ENCODE data around the gene ATP5PF.
A peak's percentile ranks its signal among the peaks of the same experiment; 100 is the strongest.
"Not testable (repeated sequence)": the region's sequence is repeated elsewhere in the genome, so short reads cannot be mapped to it uniquely, and the experiment has no call there.

Gene ATP5PF

DNA sequence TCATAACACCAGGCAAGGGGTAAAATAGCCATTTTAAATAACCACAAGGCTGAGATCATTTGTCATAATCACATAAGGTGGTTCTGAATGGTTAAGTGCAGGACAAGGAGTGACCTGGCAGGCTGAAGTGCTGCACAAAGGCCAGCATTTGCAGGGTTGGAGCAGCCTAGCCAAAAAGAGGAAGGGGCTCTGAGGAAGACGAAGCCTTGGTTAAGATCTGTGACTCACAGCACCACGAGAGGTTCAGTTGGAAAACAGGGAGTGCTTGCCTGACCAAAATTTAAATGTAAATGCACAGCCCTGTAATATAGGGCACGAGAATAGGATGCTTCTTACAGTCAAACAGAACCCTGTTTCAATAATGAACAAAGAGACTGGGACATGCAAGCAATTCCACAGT lies 12.1 kb downstream of the ATP5PF start:
- H3K27me3 ChIP-seq (ENCODE audit: control insufficient read depth, insufficient read depth, low read length) = no peaks in the 10 kb centered on the region
- no peaks in the 10 kb centered on the region for H3K4me1 ChIP-seq (ENCODE audit: control insufficient read depth, insufficient read depth, low read length)
- DNase-seq (ENCODE audit: low read depth, low spot score) = no peak
- no peak overlapping the region for H3K27ac ChIP-seq (ENCODE audit: low read length)
- H3K36me3 ChIP-seq (ENCODE audit: control insufficient read depth, insufficient read depth, low read length) = peaks cover 4% of the 10 kb centered on the region; the same call in 1 of the 2 replicates
- H3K9me3 ChIP-seq (ENCODE audit: control insufficient read depth, insufficient read depth, low read length) = no peaks in the 10 kb centered on the region
- no CpG with 5 or more reads among the region's 3 CpGs for WGBS (ENCODE audit: insufficient coverage, insufficient read length)
- no peak overlapping the region for H3K4me3 ChIP-seq (ENCODE audit: low read length)

DNA sequence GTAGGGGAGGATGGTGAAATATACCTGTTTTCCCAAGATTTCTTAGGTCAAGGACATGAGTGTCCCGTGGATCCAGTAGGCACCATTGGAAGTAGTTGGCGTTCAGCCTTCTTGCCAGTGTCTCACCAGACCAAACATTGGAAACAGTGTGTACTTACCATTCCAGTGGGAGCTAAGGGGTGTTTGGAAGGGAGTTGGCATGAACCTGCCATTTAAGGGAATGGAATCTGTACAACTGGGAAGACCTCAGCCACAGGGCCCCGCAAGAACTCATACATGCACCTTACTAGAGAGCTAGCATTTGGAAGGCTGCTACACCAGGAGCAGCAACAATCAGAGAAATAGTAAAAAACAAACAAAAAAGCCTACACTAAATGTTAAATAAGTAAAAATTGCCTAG lies 12.7 kb downstream of the ATP5PF start:
- WGBS (ENCODE audit: insufficient coverage, insufficient read length) = no CpG with 5 or more reads among the region's 3 CpGs
- no peak for DNase-seq (ENCODE audit: low read depth, low spot score)
- Histone ChIP-seq H3K4me3 (ENCODE audit: low read length) (no peak overlapping the region), H3K4me1 (ENCODE audit: control insufficient read depth, insufficient read depth, low read length) (no peaks in the 10 kb centered on the region), H3K27ac (ENCODE audit: low read length) (no peak overlapping the region), H3K9me3 (ENCODE audit: control insufficient read depth, insufficient read depth, low read length) (no peaks in the 10 kb centered on the region), H3K36me3 (ENCODE audit: control insufficient read depth, insufficient read depth, low read length) (peaks cover 2% of the 10 kb centered on the region; the same call in 1 of the 2 replicates), H3K27me3 (ENCODE audit: control insufficient read depth, insufficient read depth, low read length) (no peaks in the 10 kb centered on the region)

DNA sequence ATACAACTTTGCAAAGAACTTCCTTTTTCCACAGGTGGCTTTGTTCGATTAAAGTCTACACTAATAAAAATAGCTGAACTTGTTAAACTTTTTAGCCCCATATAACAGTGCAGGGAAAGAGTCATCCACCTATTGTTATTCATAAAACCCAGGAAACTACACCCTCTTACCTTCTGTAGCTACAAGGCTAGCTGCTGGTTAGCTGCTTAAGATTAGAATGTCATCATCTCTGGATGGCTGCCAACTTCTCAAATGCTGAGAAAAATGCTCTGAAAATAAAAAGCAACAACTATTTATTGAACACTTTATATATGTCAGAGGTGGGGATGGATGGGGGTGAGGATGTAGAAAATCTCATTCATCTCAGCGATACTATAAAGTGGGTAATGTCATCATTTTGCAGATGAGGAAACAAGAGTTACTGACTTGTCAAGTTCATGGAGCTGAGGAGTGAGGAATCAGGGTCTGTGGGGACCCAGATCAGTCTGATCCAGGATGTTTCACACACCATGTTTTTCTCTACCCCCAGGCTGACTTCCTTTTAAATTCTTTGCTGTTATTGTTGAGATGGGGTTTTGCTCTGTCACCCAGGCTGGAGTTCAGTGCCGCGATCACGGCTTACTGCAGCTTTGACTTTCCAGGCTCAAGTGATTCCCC lies 17.1 kb downstream of the ATP5PF start:
- Histone ChIP-seq H3K9me3 (ENCODE audit: control insufficient read depth, insufficient read depth, low read length) (no peaks in the 10 kb centered on the region), H3K4me1 (ENCODE audit: control insufficient read depth, insufficient read depth, low read length) (no peaks in the 10 kb centered on the region), H3K36me3 (ENCODE audit: control insufficient read depth, insufficient read depth, low read length) (no peaks in the 10 kb centered on the region), H3K27ac (ENCODE audit: low read length) (no peak overlapping the region), H3K4me3 (ENCODE audit: low read length) (no peak overlapping the region), H3K27me3 (ENCODE audit: control insufficient read depth, insufficient read depth, low read length) (no peaks in the 10 kb centered on the region)
- DNase-seq (ENCODE audit: low read depth, low spot score) = no peak
- no CpG with 5 or more reads among the region's 5 CpGs for WGBS (ENCODE audit: insufficient coverage, insufficient read length)

DNA sequence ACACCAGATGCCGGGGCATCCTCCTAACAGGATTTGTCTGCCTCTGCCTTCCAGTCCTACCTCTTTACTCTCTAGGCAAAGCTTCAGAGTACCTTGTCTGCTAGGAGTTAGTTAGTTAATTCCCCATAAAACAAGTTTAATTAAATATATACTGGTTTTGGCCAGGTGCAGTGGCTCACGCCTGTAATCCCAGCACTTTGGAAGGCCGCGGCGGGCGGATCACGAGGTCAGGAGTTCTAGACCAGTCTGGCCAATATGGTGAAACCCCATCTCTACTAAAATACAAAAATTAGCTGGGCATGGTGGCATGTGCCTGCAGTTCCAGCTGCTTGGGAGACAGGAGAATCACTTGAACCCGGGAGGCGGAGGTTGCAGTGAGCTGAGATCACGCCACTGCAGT lies 20.6 kb downstream of the ATP5PF start:
- not testable (repeated sequence) for H3K4me1 ChIP-seq (ENCODE audit: control insufficient read depth, insufficient read depth, low read length); H3K27ac ChIP-seq (ENCODE audit: low read length); H3K36me3 ChIP-seq (ENCODE audit: control insufficient read depth, insufficient read depth, low read length); H3K4me3 ChIP-seq (ENCODE audit: low read length); H3K27me3 ChIP-seq (ENCODE audit: control insufficient read depth, insufficient read depth, low read length); DNase-seq (ENCODE audit: low read depth, low spot score); H3K9me3 ChIP-seq (ENCODE audit: control insufficient read depth, insufficient read depth, low read length)
- no CpG with 5 or more reads among the region's 10 CpGs for WGBS (ENCODE audit: insufficient coverage, insufficient read length)

DNA sequence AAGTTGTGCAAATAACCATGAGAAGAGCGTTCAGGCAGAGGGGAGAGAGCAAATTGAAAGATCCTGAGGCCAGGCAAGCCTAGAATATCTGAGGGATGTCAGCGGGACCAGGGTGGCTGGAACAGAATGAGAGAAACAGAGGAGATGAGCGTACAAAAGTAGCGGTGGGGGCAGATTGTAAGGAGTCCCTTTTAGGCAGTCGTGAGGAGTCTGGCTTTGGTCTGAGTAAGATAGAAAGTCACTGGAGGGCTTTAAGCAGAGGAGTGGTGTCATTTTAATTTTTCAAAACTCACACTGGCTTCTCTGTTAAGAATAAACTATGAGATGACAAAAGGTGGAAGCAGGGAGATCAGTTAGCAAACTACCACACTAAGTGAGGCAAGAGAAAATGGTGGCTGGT lies 24.2 kb downstream of the ATP5PF start:
- Histone ChIP-seq H3K36me3 (ENCODE audit: control insufficient read depth, insufficient read depth, low read length) (no peaks in the 10 kb centered on the region), H3K4me3 (ENCODE audit: low read length) (no peak overlapping the region), H3K4me1 (ENCODE audit: control insufficient read depth, insufficient read depth, low read length) (no peaks in the 10 kb centered on the region), H3K27me3 (ENCODE audit: control insufficient read depth, insufficient read depth, low read length) (no peaks in the 10 kb centered on the region), H3K27ac (ENCODE audit: low read length) (no peak overlapping the region), H3K9me3 (ENCODE audit: control insufficient read depth, insufficient read depth, low read length) (no peaks in the 10 kb centered on the region)
- no peak for DNase-seq (ENCODE audit: low read depth, low spot score)
- WGBS (ENCODE audit: insufficient coverage, insufficient read length) = no CpG with 5 or more reads among the region's 5 CpGs

DNA sequence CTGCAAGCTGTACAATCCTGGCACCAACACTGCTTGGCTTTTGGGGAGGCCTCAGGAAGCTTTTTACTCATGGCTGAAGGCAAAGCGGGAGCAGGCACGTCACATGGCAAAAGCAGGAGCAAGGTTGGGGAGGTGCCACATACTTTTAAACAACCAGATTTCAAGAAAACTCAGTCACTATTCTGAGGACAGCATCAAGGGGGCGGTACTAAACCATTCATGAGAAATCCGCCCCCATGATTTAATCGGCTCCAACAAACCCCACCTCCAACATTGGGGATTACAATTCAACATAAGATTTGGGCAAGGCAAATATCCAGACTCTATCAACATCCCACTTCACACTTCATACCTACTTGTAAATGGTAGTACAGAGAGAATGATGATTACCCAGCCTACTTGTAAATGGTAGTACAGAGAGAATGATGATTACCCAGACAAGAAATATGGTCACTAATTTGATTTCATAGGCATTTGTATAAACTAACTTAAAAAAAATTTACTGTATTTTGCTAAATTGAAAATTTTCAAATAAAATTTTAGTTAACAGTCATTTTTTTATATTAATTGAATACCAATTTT lies 24.9 kb downstream of the ATP5PF start:
- H3K36me3 ChIP-seq (ENCODE audit: control insufficient read depth, insufficient read depth, low read length) = no peaks in the 10 kb centered on the region
- WGBS (ENCODE audit: insufficient coverage, insufficient read length) = no CpG with 5 or more reads among the region's 5 CpGs
- H3K4me1 ChIP-seq (ENCODE audit: control insufficient read depth, insufficient read depth, low read length) = no peaks in the 10 kb centered on the region
- H3K4me3 ChIP-seq (ENCODE audit: low read length) = no peak overlapping the region
- no peaks in the 10 kb centered on the region for H3K9me3 ChIP-seq (ENCODE audit: control insufficient read depth, insufficient read depth, low read length)
- H3K27me3 ChIP-seq (ENCODE audit: control insufficient read depth, insufficient read depth, low read length) = no peaks in the 10 kb centered on the region
- no peak overlapping the region for H3K27ac ChIP-seq (ENCODE audit: low read length)
- peak; percentile 11 for DNase-seq (ENCODE audit: low read depth, low spot score)

DNA sequence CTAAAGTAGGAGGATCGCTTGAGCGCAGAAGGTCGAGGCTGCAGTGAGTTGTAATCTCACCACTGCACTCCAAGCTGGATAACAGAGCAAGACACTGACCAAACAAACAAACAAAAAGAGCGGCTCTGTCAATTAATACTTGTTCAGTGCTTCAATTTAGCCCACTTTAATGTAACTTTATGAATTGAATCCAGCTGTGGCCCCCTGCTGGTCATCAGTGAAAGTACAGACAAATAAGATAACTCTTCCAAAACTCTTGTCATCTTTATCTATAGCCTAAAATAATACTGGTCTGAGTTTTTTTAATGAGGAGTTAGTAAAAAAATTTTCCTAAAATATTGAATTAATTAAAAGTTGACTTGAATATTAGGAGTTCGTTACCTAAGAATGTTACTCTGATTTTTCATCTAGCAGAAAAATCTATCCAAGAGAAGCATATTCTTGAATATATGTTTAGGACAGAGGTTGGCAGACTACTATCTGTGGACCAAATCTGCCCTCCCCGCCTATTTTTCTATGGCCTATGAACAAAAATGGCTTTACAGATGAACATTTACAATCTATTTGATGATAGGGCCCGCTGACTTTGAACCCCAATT lies 26.1 kb downstream of the ATP5PF start:
- no peak overlapping the region for H3K27ac ChIP-seq (ENCODE audit: low read length)
- H3K9me3 ChIP-seq (ENCODE audit: control insufficient read depth, insufficient read depth, low read length) = no peaks in the 10 kb centered on the region
- no peaks in the 10 kb centered on the region for H3K4me1 ChIP-seq (ENCODE audit: control insufficient read depth, insufficient read depth, low read length)
- WGBS (ENCODE audit: insufficient coverage, insufficient read length) = no CpG with 5 or more reads among the region's 7 CpGs
- no peaks in the 10 kb centered on the region for H3K36me3 ChIP-seq (ENCODE audit: control insufficient read depth, insufficient read depth, low read length)
- no peak overlapping the region for H3K4me3 ChIP-seq (ENCODE audit: low read length)
- no peak for DNase-seq (ENCODE audit: low read depth, low spot score)
- no peaks in the 10 kb centered on the region for H3K27me3 ChIP-seq (ENCODE audit: control insufficient read depth, insufficient read depth, low read length)

DNA sequence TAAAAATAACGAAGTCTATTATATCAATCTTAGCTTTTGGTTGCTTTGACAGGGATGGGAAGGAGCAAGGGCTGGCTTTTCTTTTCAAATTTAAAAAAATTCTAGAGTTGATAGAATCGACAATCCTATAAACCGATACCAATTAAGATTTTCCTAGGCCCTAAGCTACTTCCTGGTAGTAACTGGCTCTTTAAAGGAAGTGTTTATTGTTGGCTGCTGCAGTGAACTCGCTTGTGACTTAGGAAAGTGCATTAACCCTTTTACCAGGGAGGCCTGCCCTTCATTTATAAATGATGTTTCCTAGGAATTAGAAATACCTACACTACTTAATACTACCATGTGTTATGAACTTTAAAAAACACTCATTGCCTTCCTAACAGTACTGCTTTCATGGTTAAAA lies 33.2 kb downstream of the ATP5PF start:
- Histone ChIP-seq H3K27ac (ENCODE audit: low read length) (no peak overlapping the region), H3K4me1 (ENCODE audit: control insufficient read depth, insufficient read depth, low read length) (no peaks in the 10 kb centered on the region), H3K9me3 (ENCODE audit: control insufficient read depth, insufficient read depth, low read length) (no peaks in the 10 kb centered on the region), H3K4me3 (ENCODE audit: low read length) (no peak overlapping the region), H3K27me3 (ENCODE audit: control insufficient read depth, insufficient read depth, low read length) (no peaks in the 10 kb centered on the region), H3K36me3 (ENCODE audit: control insufficient read depth, insufficient read depth, low read length) (no peaks in the 10 kb centered on the region)
- WGBS (ENCODE audit: insufficient coverage, insufficient read length) = no CpG with 5 or more reads among the region's 4 CpGs
- no peak for DNase-seq (ENCODE audit: low read depth, low spot score)

DNA sequence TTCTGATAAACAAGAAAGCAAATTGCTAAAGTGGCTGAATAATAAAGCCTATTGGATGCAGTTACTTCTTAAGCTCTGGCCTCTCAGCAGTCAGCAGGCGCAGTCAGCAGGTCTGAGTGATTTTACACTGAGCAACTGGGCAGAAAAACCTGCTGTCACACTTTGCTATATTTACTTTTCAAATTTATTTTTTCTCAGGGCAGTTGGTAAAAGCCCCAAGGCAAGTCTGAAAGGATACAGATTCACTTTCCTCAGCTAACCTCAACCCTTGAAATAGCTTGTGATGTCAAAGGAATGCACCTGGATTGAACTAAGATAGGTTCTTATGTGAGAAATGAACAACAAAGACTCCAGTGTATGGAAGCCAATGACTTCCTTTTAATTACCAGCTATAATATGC lies 34.0 kb downstream of the ATP5PF start:
- no peak overlapping the region for H3K4me3 ChIP-seq (ENCODE audit: low read length)
- no CpG with 5 or more reads among the region's 1 CpG for WGBS (ENCODE audit: insufficient coverage, insufficient read length)
- no peaks in the 10 kb centered on the region for H3K36me3 ChIP-seq (ENCODE audit: control insufficient read depth, insufficient read depth, low read length)
- H3K27ac ChIP-seq (ENCODE audit: low read length) = no peak overlapping the region
- no peaks in the 10 kb centered on the region for H3K9me3 ChIP-seq (ENCODE audit: control insufficient read depth, insufficient read depth, low read length)
- H3K27me3 ChIP-seq (ENCODE audit: control insufficient read depth, insufficient read depth, low read length) = no peaks in the 10 kb centered on the region
- DNase-seq (ENCODE audit: low read depth, low spot score) = no peak
- H3K4me1 ChIP-seq (ENCODE audit: control insufficient read depth, insufficient read depth, low read length) = no peaks in the 10 kb centered on the region

DNA sequence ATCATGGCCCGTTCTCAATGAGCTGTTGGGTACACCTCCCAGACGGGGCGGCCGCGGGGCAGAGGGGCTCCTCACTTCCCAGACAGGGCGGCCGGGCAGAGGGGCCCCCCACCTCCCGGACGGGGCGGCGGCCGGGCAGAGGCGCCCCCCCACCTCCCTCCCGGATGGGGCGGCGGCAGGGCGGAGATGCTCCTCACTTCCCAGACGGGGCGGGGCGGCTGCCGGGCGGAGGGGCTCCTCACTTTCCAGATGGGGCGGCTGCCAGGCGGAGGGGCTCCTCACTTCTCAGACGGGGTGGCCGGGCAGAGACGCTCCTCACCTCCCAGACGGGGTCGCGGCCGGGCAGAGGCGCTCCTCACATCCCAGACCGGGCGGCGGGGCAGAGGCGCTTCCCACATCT lies 39.2 kb downstream of the ATP5PF start:
- H3K9me3 ChIP-seq (ENCODE audit: control insufficient read depth, insufficient read depth, low read length); H3K4me3 ChIP-seq (ENCODE audit: low read length); H3K36me3 ChIP-seq (ENCODE audit: control insufficient read depth, insufficient read depth, low read length); H3K4me1 ChIP-seq (ENCODE audit: control insufficient read depth, insufficient read depth, low read length); DNase-seq (ENCODE audit: low read depth, low spot score); H3K27ac ChIP-seq (ENCODE audit: low read length); H3K27me3 ChIP-seq (ENCODE audit: control insufficient read depth, insufficient read depth, low read length): not testable (repeated sequence)
- no CpG with 5 or more reads among the region's 36 CpGs for WGBS (ENCODE audit: insufficient coverage, insufficient read length)

DNA sequence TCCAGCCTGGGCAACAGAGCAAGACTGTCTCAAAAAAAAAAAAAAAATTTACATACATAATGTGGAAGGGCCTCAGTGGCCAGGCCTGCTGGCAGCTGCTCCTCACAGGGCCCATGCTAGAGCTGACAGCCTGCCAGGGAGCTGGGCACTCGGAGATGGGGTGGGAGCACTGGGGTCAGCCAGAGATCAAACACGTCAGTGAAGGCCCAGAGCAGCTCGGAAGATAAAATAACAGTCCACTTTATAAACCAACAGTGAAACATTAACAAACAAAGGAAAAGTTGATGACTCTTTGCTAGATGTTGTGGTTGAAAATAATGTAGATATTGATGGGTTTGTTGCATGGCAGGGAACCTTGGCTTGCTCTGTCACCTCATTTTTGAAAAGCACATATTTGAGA lies 42.7 kb downstream of the ATP5PF start:
- no CpG with 5 or more reads among the region's 3 CpGs for WGBS (ENCODE audit: insufficient coverage, insufficient read length)
- H3K4me1 ChIP-seq (ENCODE audit: control insufficient read depth, insufficient read depth, low read length) = no peaks in the 10 kb centered on the region
- H3K36me3 ChIP-seq (ENCODE audit: control insufficient read depth, insufficient read depth, low read length) = no peaks in the 10 kb centered on the region
- no peak for DNase-seq (ENCODE audit: low read depth, low spot score)
- no peak overlapping the region for H3K27ac ChIP-seq (ENCODE audit: low read length)
- H3K4me3 ChIP-seq (ENCODE audit: low read length) = no peak overlapping the region
- H3K9me3 ChIP-seq (ENCODE audit: control insufficient read depth, insufficient read depth, low read length) = no peaks in the 10 kb centered on the region
- no peaks in the 10 kb centered on the region for H3K27me3 ChIP-seq (ENCODE audit: control insufficient read depth, insufficient read depth, low read length)

Measured in iPS DF 6.9 (cell line).